Measurements from ENCODE around the gene AEBP1.

The AEBP1 gene

GRCh38 chr7:44106311-44107065 is 2.3 kb downstream of the AEBP1 start:
- DNase-seq: no peak

- DNase-seq: no peak
These were observed 3.2 kb downstream of the AEBP1 start for GRCh38 chr7:44107116-44107960.

- no peak for DNase-seq
These were observed 4.0 kb downstream of the AEBP1 start for GRCh38 chr7:44107961-44108767.

GRCh38 chr7:44108768-44109750 is 4.9 kb downstream of the AEBP1 start:
- DNase-seq: no peak

- no peak for DNase-seq
These were observed 5.8 kb downstream of the AEBP1 start for GRCh38 chr7:44109991-44110390.

GRCh38 chr7:44110719-44111635 is 6.8 kb downstream of the AEBP1 start:
- DNase-seq: peak; percentile 6

GRCh38 chr7:44111761-44112160 is 7.6 kb downstream of the AEBP1 start:
- DNase-seq: no peak

- no peak for DNase-seq
These were observed 8.3 kb downstream of the AEBP1 start for GRCh38 chr7:44112231-44112996.

GRCh38 chr7:44112997-44113763 is 9.0 kb downstream of the AEBP1 start:
- DNase-seq: no peak

GRCh38 chr7:44113764-44114354 is 9.7 kb downstream of the AEBP1 start:
- DNase-seq: no peak

GRCh38 chr7:44114586-44115310 is 10.6 kb downstream of the AEBP1 start:
- no peak for DNase-seq

GRCh38 chr7:44116087-44116788 is 12.1 kb downstream of the AEBP1 start:
- DNase-seq: no peak

- DNase-seq: no peak
These were observed 12.9 kb downstream of the AEBP1 start for GRCh38 chr7:44116789-44117666.

- no peak for DNase-seq
These were observed 13.8 kb downstream of the AEBP1 start for GRCh38 chr7:44117801-44118429.

- no peak for DNase-seq
These were observed 15.8 kb downstream of the AEBP1 start for GRCh38 chr7:44119829-44120380.

- DNase-seq: no peak
These were observed 16.2 kb downstream of the AEBP1 start for GRCh38 chr7:44120395-44120794.
